Thyroid gland (tissue), 4 donors: ENCODE measurements around the gene PDE3B.

Source experiments
- POLR2A ChIP-seq, 2 donors: fragments of 450-650 bp; IDR thresholded peaks; one replicate each; pipeline ENCODE4 v1.6.1; 2017; ENCODE audit warnings: antibody characterized with exemption in 2 of 2, mild to moderate bottlenecking in 2 of 2, moderate library complexity in 1 of 2
- TF ChIP-seq, protein P1 (sequence below), 6 experiments: fragments of 200-600 bp in 3 of 6; fragments of 450-650 bp in 3 of 6; sonication (generic) in 3 of 6; IDR thresholded peaks; one replicate each; pipeline ENCODE4 v1.5.1; 2016 to 2019; ENCODE audit warnings: antibody characterized with exemption in 6 of 6, mild to moderate bottlenecking in 2 of 6, inconsistent platforms in 1 of 6, moderate library complexity in 1 of 6

- TF ChIP-seq, protein P1, sequence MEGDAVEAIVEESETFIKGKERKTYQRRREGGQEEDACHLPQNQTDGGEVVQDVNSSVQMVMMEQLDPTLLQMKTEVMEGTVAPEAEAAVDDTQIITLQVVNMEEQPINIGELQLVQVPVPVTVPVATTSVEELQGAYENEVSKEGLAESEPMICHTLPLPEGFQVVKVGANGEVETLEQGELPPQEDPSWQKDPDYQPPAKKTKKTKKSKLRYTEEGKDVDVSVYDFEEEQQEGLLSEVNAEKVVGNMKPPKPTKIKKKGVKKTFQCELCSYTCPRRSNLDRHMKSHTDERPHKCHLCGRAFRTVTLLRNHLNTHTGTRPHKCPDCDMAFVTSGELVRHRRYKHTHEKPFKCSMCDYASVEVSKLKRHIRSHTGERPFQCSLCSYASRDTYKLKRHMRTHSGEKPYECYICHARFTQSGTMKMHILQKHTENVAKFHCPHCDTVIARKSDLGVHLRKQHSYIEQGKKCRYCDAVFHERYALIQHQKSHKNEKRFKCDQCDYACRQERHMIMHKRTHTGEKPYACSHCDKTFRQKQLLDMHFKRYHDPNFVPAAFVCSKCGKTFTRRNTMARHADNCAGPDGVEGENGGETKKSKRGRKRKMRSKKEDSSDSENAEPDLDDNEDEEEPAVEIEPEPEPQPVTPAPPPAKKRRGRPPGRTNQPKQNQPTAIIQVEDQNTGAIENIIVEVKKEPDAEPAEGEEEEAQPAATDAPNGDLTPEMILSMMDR (IDR thresholded peaks at IDR 0.05): no peak
- no peak for TF ChIP-seq POLR2A (IDR thresholded peaks at IDR 0.05)
Observed at GRCh38 chr11:14703731-14704130, 60.1 kb downstream of the PDE3B start.
